GM12864 (cell line): ENCODE results near the gene ANKLE1.

Experiments used
- DNase-seq: peaks from one replicate; pipeline ENCODE4 v3.0.0-alpha.2; 2011; ENCODE audit warnings: low read depth
- H3K4me3 ChIP-seq: 2 replicates; pipeline ENCODE4 v1.5.1; 2011; ENCODE audit warnings: mild to moderate bottlenecking, low read depth, low read length, control low read depth
- TF ChIP-seq, protein P1 (sequence below): IDR thresholded peaks from 2 replicates; pipeline ENCODE4 v1.5.1; 2011; ENCODE audit warnings: low read depth, mild to moderate bottlenecking, moderate library complexity, low read length, control low read depth, inconsistent platforms; ENCODE audit errors: missing control alignments

ANKLE1 gene

DNA sequence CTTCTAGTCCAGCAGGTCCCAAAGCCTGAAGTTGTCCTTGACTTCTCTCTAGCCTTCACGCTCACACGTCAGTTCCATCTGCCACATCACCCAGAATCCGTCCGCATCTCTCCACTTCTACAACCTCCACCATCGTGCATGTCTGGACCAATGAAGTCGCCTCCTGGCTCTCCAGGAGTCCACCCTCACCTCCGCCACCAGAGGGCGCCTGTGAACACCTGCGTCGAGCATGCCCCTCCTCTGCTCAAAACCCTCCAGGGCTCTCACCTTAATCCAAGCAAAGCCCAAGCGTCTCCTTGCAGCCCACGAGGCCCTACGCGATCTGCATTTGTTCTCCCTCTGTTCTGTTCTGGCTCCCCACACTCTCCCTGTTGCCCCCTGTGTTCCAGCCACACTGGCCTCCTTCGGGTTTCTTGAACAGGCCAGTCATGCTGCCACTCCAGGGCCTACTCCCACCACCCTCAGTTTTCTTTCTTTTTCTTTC is 20.8 kb upstream of the ANKLE1 start:
- DNase-seq = peak; percentile 78
- no peak overlapping the region for H3K4me3 ChIP-seq
- TF ChIP-seq, protein P1, sequence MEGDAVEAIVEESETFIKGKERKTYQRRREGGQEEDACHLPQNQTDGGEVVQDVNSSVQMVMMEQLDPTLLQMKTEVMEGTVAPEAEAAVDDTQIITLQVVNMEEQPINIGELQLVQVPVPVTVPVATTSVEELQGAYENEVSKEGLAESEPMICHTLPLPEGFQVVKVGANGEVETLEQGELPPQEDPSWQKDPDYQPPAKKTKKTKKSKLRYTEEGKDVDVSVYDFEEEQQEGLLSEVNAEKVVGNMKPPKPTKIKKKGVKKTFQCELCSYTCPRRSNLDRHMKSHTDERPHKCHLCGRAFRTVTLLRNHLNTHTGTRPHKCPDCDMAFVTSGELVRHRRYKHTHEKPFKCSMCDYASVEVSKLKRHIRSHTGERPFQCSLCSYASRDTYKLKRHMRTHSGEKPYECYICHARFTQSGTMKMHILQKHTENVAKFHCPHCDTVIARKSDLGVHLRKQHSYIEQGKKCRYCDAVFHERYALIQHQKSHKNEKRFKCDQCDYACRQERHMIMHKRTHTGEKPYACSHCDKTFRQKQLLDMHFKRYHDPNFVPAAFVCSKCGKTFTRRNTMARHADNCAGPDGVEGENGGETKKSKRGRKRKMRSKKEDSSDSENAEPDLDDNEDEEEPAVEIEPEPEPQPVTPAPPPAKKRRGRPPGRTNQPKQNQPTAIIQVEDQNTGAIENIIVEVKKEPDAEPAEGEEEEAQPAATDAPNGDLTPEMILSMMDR = peak; percentile 99

- TF ChIP-seq, protein P1 = no peak
- H3K4me3 ChIP-seq = no peak overlapping the region
- no peak for DNase-seq
Observed at GRCh38 chr19:17262557-17262956, 19.1 kb upstream of the ANKLE1 start.

DNA sequence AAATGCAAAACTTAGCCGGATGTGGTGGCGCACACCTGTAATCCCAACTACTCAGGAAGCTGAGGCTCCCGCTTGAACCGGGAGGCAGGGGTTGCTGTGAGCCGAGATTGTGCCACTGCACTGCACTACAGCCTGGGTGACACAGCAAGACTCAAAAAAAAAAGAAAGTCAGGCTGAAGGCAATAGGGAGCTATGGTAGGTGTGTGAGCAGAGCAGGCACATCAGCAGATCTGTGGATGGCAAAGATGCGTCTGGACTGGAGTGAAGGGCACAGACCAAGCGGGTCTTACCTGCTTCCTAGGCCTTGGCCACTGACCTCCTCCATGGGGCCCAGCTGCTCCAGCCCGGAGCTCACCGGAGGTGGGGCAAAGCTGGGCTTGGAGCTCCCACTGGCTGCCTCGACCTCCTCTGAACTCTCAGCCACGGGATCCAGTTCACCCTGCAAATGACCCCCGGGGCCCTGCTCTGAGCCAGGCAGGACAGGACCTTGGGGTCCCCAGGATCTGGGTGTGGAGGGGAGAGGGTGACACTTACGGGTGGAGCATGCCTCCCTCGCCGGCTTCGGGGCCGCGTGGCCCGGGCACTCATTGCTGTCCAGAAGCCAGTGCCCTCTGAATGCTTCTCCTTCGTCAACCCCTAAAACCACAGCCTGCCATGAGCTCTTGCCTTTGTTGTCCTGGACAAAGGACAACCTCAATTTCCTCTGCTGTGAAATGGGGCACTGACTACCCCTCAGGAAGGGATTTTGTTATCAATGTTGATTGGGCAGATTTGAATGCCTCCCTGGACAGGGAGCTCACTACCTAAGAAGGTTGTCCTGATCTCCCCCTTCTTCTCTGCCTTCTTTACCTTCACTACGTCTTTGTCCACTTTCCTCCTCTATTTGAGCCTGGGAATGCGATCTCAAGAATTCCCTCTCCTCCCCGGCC is 17.7 kb upstream of the ANKLE1 start:
- no peak for DNase-seq
- no peak overlapping the region for H3K4me3 ChIP-seq

DNA sequence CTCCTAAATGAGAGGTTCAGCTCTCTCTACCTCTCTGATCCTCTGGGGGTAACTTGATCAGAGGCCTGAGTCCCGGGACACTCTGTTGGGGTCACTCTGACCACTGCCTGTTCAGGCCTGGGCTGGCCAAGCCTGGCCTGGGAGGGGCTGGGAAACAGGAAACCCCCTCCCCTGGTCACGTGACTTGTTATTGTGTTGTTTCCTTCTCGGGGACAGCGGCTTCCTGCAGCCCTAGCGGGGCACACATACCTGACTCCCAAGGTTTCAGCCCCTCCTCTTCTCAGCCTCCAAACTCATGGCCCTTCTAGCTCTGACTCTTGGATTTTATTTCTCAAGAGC is 17.1 kb upstream of the ANKLE1 start, which contains the start of gene USHBP1:
TSS of gene USHBP1 (minus strand) at position 105 of the 339 bp plus-strand sequence. CDS start 446 bp downstream, outside the sequence.
- DNase-seq = no peak
- TF ChIP-seq, protein P1 = no peak
- no peak within 1 kb of the TSS for H3K4me3 ChIP-seq

More for the DNA sequence above, 17.7 kb upstream of the ANKLE1 start:
- TF ChIP-seq, protein P1 = no peak

- peak overlapping the region; percentile 29; the same call in 1 of the 2 replicates for H3K4me3 ChIP-seq
- no peak for DNase-seq
- TF ChIP-seq, protein P1 = no peak
Observed at GRCh38 chr19:17266026-17266425, 15.7 kb upstream of the ANKLE1 start.

- TF ChIP-seq, protein P1 = no peak
- DNase-seq = no peak
- peak overlapping the region; percentile 25 for H3K4me3 ChIP-seq
Observed at GRCh38 chr19:17266589-17266974, 15.1 kb upstream of the ANKLE1 start.
